HL-60 (cell line): Measurements from ENCODE around the gene MAD1L1.

ENCODE experiments used
- DNase-seq, 2 experiments: peaks; one replicate each; pipeline ENCODE4 v3.0.0-alpha.2; 2010 to 2020; ENCODE audit warnings: low read depth in 1 of 2, low spot score in 1 of 2
- H3K27ac ChIP-seq: fragments of 250-450 bp; sonication (Bioruptor Pico); replicated peaks from 2 replicates; pipeline ENCODE4 v1.5.1; 2020; ENCODE audit warnings: mild to moderate bottlenecking, moderate library complexity
- H3K27me3 ChIP-seq: fragments of 250-450 bp; sonication (Bioruptor Pico); 2 replicates; pipeline ENCODE4 v1.5.1; 2021; ENCODE audit warnings: mild to moderate bottlenecking, moderate library complexity; ENCODE audit not compliant: insufficient read depth, poor library complexity, severe bottlenecking
- H3K4me3 ChIP-seq: replicated peaks from 2 replicates; pipeline ENCODE4 v1.5.1; 2011; ENCODE audit warnings: mild to moderate bottlenecking, control low read depth, low read length; ENCODE audit not compliant: insufficient read depth
- CTCF ChIP-seq: IDR thresholded peaks from one replicate; pipeline ENCODE4 v1.5.1; 2011; ENCODE audit warnings: low read length, control low read depth, inconsistent platforms; ENCODE audit not compliant: insufficient read depth
- GABPA ChIP-seq: IDR thresholded peaks from 2 replicates; pipeline ENCODE4 v1.6.1; 2012; ENCODE audit warnings: low read depth
- POLR2AphosphoS5 ChIP-seq: IDR thresholded peaks from 2 replicates; pipeline ENCODE4 v1.6.1; 2012; ENCODE audit warnings: low read depth
- REST ChIP-seq: IDR thresholded peaks from 2 replicates; pipeline ENCODE4 v1.6.1; 2012; ENCODE audit warnings: low read depth; ENCODE audit not compliant: insufficient replicate concordance
- SPI1 ChIP-seq: IDR thresholded peaks from 2 replicates; pipeline ENCODE4 v1.6.1; 2012; ENCODE audit warnings: low read depth, mild to moderate bottlenecking, borderline replicate concordance

The MAD1L1 gene

GRCh38 chr7:1992554-1992953 is 240.2 kb downstream of the MAD1L1 start:
- H3K4me3 ChIP-seq: no peak overlapping the region
- H3K27me3 ChIP-seq: no peaks in the 10 kb centered on the region
- no peak overlapping the region for H3K27ac ChIP-seq
- TF ChIP-seq REST (no peak), CTCF (no peak), GABPA (no peak), POLR2AphosphoS5 (no peak), SPI1 (no peak)
- DNase-seq: no peak

GRCh38 chr7:1990001-1990670 is 242.6 kb downstream of the MAD1L1 start:
- no peak for DNase-seq
- no peaks in the 10 kb centered on the region for H3K27me3 ChIP-seq
- no peak overlapping the region for H3K27ac ChIP-seq
- no peak overlapping the region for H3K4me3 ChIP-seq
- TF ChIP-seq REST: no peak
- no peak for TF ChIP-seq SPI1
- TF ChIP-seq GABPA: no peak

- Histone ChIP-seq H3K4me3 (no peak overlapping the region), H3K27ac (no peak overlapping the region), H3K27me3 (no peaks in the 10 kb centered on the region)
- no peak for TF ChIP-seq REST
- no peak for TF ChIP-seq SPI1
- no peak for TF ChIP-seq POLR2AphosphoS5
- no peak for TF ChIP-seq CTCF
- no peak for TF ChIP-seq GABPA
- no peak for DNase-seq
Measured at GRCh38 chr7:1989049-1989860, 243.5 kb downstream of the MAD1L1 start.
